GM12865 (cell line): ENCODE results near the gene RTN4RL1.
"Not testable (repeated sequence)": the region's sequence is repeated elsewhere in the genome, so short reads cannot be mapped to it uniquely, and the experiment has no call there.

Experiments
- DNase-seq: peaks from one replicate; pipeline ENCODE4 v3.0.0; 2010; ENCODE audit warnings: low read depth
- H3K4me3 ChIP-seq: 2 replicates; pipeline ENCODE4 v1.5.1; 2011; ENCODE audit warnings: mild to moderate bottlenecking, low read depth, low read length, control low read depth
- CTCF ChIP-seq: IDR thresholded peaks from 2 replicates; pipeline ENCODE4 v1.5.1; 2011; ENCODE audit warnings: low read length, control low read depth, low read depth, inconsistent platforms; ENCODE audit not compliant: insufficient read depth; ENCODE audit errors: missing control alignments

RTN4RL1 gene

GRCh38 chr17:1899403-1900000 is 125.6 kb downstream of the RTN4RL1 start:
- TF ChIP-seq CTCF, result no peak
- DNase-seq, result no peak
- no peak overlapping the region for H3K4me3 ChIP-seq

- H3K4me3 ChIP-seq, result no peak overlapping the region
- no peak for DNase-seq
- TF ChIP-seq CTCF, result no peak
Observed at GRCh38 chr17:1898872-1899271, 126.3 kb downstream of the RTN4RL1 start.

GRCh38 chr17:1898332-1898731 is 126.8 kb downstream of the RTN4RL1 start:
- no peak for DNase-seq
- no peak overlapping the region for H3K4me3 ChIP-seq
- no peak for TF ChIP-seq CTCF

- H3K4me3 ChIP-seq, result no peak overlapping the region
- no peak for DNase-seq
- no peak for TF ChIP-seq CTCF
Observed at GRCh38 chr17:1897105-1897656, 128.0 kb downstream of the RTN4RL1 start.

- no peak overlapping the region for H3K4me3 ChIP-seq
- peak; percentile 74 for DNase-seq
- no peak for TF ChIP-seq CTCF
Observed at GRCh38 chr17:1896243-1897104, 128.7 kb downstream of the RTN4RL1 start.

GRCh38 chr17:1895479-1895878 is 129.7 kb downstream of the RTN4RL1 start:
- not testable (repeated sequence) for DNase-seq, H3K4me3 ChIP-seq

- H3K4me3 ChIP-seq, result no peak overlapping the region
- no peak for DNase-seq
- no peak for TF ChIP-seq CTCF
Observed at GRCh38 chr17:1894753-1895339, 130.3 kb downstream of the RTN4RL1 start.
